HG02623 (cell line): ENCODE results near the gene SMC6.

Experiments used
- ATAC-seq: cut with Tn5 transposase; IDR thresholded peaks from one replicate; pipeline ENCODE4 v1.9.1; 2021; ENCODE audit warnings: moderate library complexity; ENCODE audit not compliant: unreplicated experiment

SMC6 gene

GRCh38 chr2:17753803-17754663 lies at the start of gene SMC6, which contains the start of gene GEN1:
Gene SMC6 (minus strand): TSS chr2:17753810. CDS start chr2:17745946, 7,864 bp downstream.
Gene GEN1 (plus strand): TSS chr2:17754138. CDS start chr2:17759944, 5,806 bp downstream.
- ATAC-seq, result peak; percentile 63

GRCh38 chr2:17800693-17801458 lies 47.3 kb upstream of the SMC6 start:
- no peak for ATAC-seq

- ATAC-seq, result no peak
Measured at GRCh38 chr2:17800219-17800618, 46.6 kb upstream of the SMC6 start.

GRCh38 chr2:17799301-17800120 lies 45.9 kb upstream of the SMC6 start:
- ATAC-seq, result no peak

GRCh38 chr2:17798338-17798737 lies 44.7 kb upstream of the SMC6 start:
- no peak for ATAC-seq

GRCh38 chr2:17795309-17795708 lies 41.7 kb upstream of the SMC6 start:
- no peak for ATAC-seq

- ATAC-seq, result no peak
Measured at GRCh38 chr2:17793803-17794354, 40.3 kb upstream of the SMC6 start.

- no peak for ATAC-seq
Measured at GRCh38 chr2:17793296-17793695, 39.7 kb upstream of the SMC6 start.

- peak; percentile 42 for ATAC-seq
Measured at GRCh38 chr2:17792515-17792914, 38.9 kb upstream of the SMC6 start.

- ATAC-seq, result no peak
Measured at GRCh38 chr2:17791817-17792130, 38.2 kb upstream of the SMC6 start.

GRCh38 chr2:17791121-17791816 lies 37.7 kb upstream of the SMC6 start:
- no peak for ATAC-seq

GRCh38 chr2:17790536-17790935 lies 36.9 kb upstream of the SMC6 start:
- no peak for ATAC-seq

GRCh38 chr2:17788773-17789172 lies 35.2 kb upstream of the SMC6 start:
- no peak for ATAC-seq

- ATAC-seq, result no peak
Measured at GRCh38 chr2:17786727-17787126, 33.1 kb upstream of the SMC6 start.

GRCh38 chr2:17781482-17781881 lies 27.9 kb upstream of the SMC6 start:
- ATAC-seq, result no peak

GRCh38 chr2:17780546-17780945 lies 26.9 kb upstream of the SMC6 start:
- ATAC-seq, result no peak

- no peak for ATAC-seq
Measured at GRCh38 chr2:17772532-17772931, 18.9 kb upstream of the SMC6 start.

- ATAC-seq, result no peak
Measured at GRCh38 chr2:17771956-17772355, 18.3 kb upstream of the SMC6 start.

- no peak for ATAC-seq
Measured at GRCh38 chr2:17768894-17769293, 15.3 kb upstream of the SMC6 start.

GRCh38 chr2:17765398-17765797 lies 11.8 kb upstream of the SMC6 start:
- no peak for ATAC-seq
